ENCODE data around the gene ANKS6. TPM values are rescaled to one million over a fixed set of nuclear protein-coding genes. Genes with fewer than 3 reads are reported as not detected.

Gene ANKS6
- total RNA-seq, 1 experiment from 2014 or later, result 21.1 TPM

GRCh38 chr9:98809311-98810101 lies 13.2 kb upstream of the ANKS6 start:
- H3K27me3 ChIP-seq (replicated peaks; ENCODE audit: control insufficient read depth, insufficient read depth, low read length), result no peaks in the 10 kb centered on the region
- peak overlapping the region; percentile 80 for H3K4me3 Mint-ChIP-seq (ENCODE audit: unreplicated experiment)
- CTCF ChIA-PET, result no interaction called here
- POLR2A ChIA-PET, result no interaction called here
- H3K9me3 ChIP-seq, result 0 out of 2 replicates have a peak, but pooled peaks cover 6% of the 10 kb centered on the region
- no peak overlapping the region for H3K4me3 ChIP-seq (ENCODE audit: low read depth, low read length)
- peaks cover 33% of the 10 kb centered on the region for H3K4me1 ChIP-seq
- BruUV-seq (replicated peaks), result no TSS peak
- no peak for TF ChIP-seq CTCF (IDR thresholded peaks at IDR 0.05; ENCODE audit: insufficient read depth in 1 of 2, low read depth in 1 of 2, low read length in 1 of 2, severe bottlenecking in 1 of 2, unreplicated experiment in 1 of 2)
- intact Hi-C loops (cut with micrococcal nuclease; ENCODE audit: unreplicated experiment), result no loop called here
- no peaks in the 10 kb centered on the region for H3K27me3 Mint-ChIP-seq (ENCODE audit: insufficient read depth, unreplicated experiment)
- peaks cover 13% of the 10 kb centered on the region for H3K9me3 Mint-ChIP-seq (ENCODE audit: unreplicated experiment)
- H3K27ac Mint-ChIP-seq (ENCODE audit: unreplicated experiment), result no peak overlapping the region
- no peaks in the 10 kb centered on the region for H3K36me3 Mint-ChIP-seq (ENCODE audit: insufficient read depth, unreplicated experiment)
- no peaks in the 10 kb centered on the region for H3K36me3 ChIP-seq (ENCODE audit: control insufficient read depth, insufficient read depth, low read length)
- no peak for DNase-seq
- peaks cover 24% of the 10 kb centered on the region for H3K4me1 Mint-ChIP-seq (ENCODE audit: low read depth, unreplicated experiment)

GRCh38 chr9:98808875-98809274 lies 12.5 kb upstream of the ANKS6 start:
- Histone ChIP-seq H3K27me3 (replicated peaks; ENCODE audit: control insufficient read depth, insufficient read depth, low read length) (no peaks in the 10 kb centered on the region), H3K4me3 (ENCODE audit: low read depth, low read length) (no peak overlapping the region), H3K4me1 (peaks cover 33% of the 10 kb centered on the region), H3K9me3 (0 out of 2 replicates have a peak, but pooled peaks cover 6% of the 10 kb centered on the region), H3K36me3 (ENCODE audit: control insufficient read depth, insufficient read depth, low read length) (no peaks in the 10 kb centered on the region)
- CTCF ChIA-PET, result interaction anchor here (0.6 kb wide), 1 partner anchor 40 kb away, joined by 3 read pairs; no protein-coding TSS in a partner anchor
- H3K27me3 Mint-ChIP-seq (ENCODE audit: insufficient read depth, unreplicated experiment), result no peaks in the 10 kb centered on the region
- no peak for TF ChIP-seq CTCF (IDR thresholded peaks at IDR 0.05; ENCODE audit: insufficient read depth in 1 of 2, low read depth in 1 of 2, low read length in 1 of 2, severe bottlenecking in 1 of 2, unreplicated experiment in 1 of 2)
- no TSS peak for BruUV-seq (replicated peaks)
- H3K4me3 Mint-ChIP-seq (ENCODE audit: unreplicated experiment), result peak overlapping the region; percentile 80
- peaks cover 24% of the 10 kb centered on the region for H3K4me1 Mint-ChIP-seq (ENCODE audit: low read depth, unreplicated experiment)
- intact Hi-C loops (cut with micrococcal nuclease; ENCODE audit: unreplicated experiment), result no loop called here
- no peak for DNase-seq
- peaks cover 13% of the 10 kb centered on the region for H3K9me3 Mint-ChIP-seq (ENCODE audit: unreplicated experiment)
- no peaks in the 10 kb centered on the region for H3K36me3 Mint-ChIP-seq (ENCODE audit: insufficient read depth, unreplicated experiment)
- POLR2A ChIA-PET, result no interaction called here
- no peak overlapping the region for H3K27ac Mint-ChIP-seq (ENCODE audit: unreplicated experiment)

- ChIA-PET CTCF (interaction anchor here (0.6 kb wide), 1 partner anchor 40 kb away, joined by 3 read pairs; no protein-coding TSS in a partner anchor), POLR2A (interaction anchor here (0.5 kb wide), 1 partner anchor 1111 kb away, joined by 4 read pairs; the partner anchor contains the start of gene XPA)
- no peaks in the 10 kb centered on the region for H3K36me3 ChIP-seq (ENCODE audit: control insufficient read depth, insufficient read depth, low read length)
- H3K4me3 ChIP-seq (ENCODE audit: low read depth, low read length), result peak overlapping the region; percentile 65
- intact Hi-C loops (cut with micrococcal nuclease; ENCODE audit: unreplicated experiment), result no loop called here
- peaks cover 10% of the 10 kb centered on the region for H3K9me3 Mint-ChIP-seq (ENCODE audit: unreplicated experiment)
- H3K9me3 ChIP-seq, result 0 out of 2 replicates have a peak, but pooled peaks cover 5% of the 10 kb centered on the region
- TSS peak; percentile 33 for BruUV-seq (replicated peaks)
- peaks cover 26% of the 10 kb centered on the region for H3K4me1 Mint-ChIP-seq (ENCODE audit: low read depth, unreplicated experiment)
- H3K27me3 Mint-ChIP-seq (ENCODE audit: insufficient read depth, unreplicated experiment), result no peaks in the 10 kb centered on the region
- no peaks in the 10 kb centered on the region for H3K27me3 ChIP-seq (replicated peaks; ENCODE audit: control insufficient read depth, insufficient read depth, low read length)
- TF ChIP-seq CTCF (IDR thresholded peaks at IDR 0.05; ENCODE audit: insufficient read depth in 1 of 2, low read depth in 1 of 2, low read length in 1 of 2, severe bottlenecking in 1 of 2, unreplicated experiment in 1 of 2), result no peak
- H3K4me3 Mint-ChIP-seq (ENCODE audit: unreplicated experiment), result peak overlapping the region; percentile 80
- H3K36me3 Mint-ChIP-seq (ENCODE audit: insufficient read depth, unreplicated experiment), result no peaks in the 10 kb centered on the region
- no peak overlapping the region for H3K27ac Mint-ChIP-seq (ENCODE audit: unreplicated experiment)
- H3K4me1 ChIP-seq, result peaks cover 33% of the 10 kb centered on the region
- DNase-seq, result no peak
Observed at GRCh38 chr9:98808411-98808815, 12.1 kb upstream of the ANKS6 start.

Data from Caco-2 (cell line).